Measurements from ENCODE around the gene MSH2.

- TF ChIP-seq CTCF (conservative IDR thresholded peaks at IDR 0.05 in 1 of 2, IDR thresholded peaks at IDR 0.05 in 1 of 2; ENCODE audit: extremely low read depth in 1 of 2, insufficient read depth in 1 of 2, low read depth in 1 of 2, low read length in 2 of 2) (no peak), EZH2 (IDR thresholded peaks at IDR 0.05; ENCODE audit: borderline replicate concordance, low read length) (no peak)
Measured at GRCh38 chr2:47388888-47389287, 14.1 kb upstream of the MSH2 start.

All from mammary epithelial cell (primary cell).